Progenitor cell of endocrine pancreas (in vitro differentiated cells): ENCODE data around the gene OR52K2. TPM values are rescaled to one million over a fixed set of nuclear protein-coding genes. Genes with fewer than 3 reads are reported as not detected.
"Not testable (repeated sequence)": the region's sequence is repeated elsewhere in the genome, so short reads cannot be mapped to it uniquely, and the experiment has no call there.

Experiments
- DNase-seq: peaks from one replicate; pipeline ENCODE4 v3.0.0; 2021; ENCODE audit warnings: low spot score; ENCODE audit not compliant: unreplicated experiment
- H3K27ac Mint-ChIP-seq: 2 replicates; pipeline ENCODE4 v1.8.0; 2021; ENCODE audit warnings: mild to moderate bottlenecking, moderate library complexity, mixed read lengths
- H3K27me3 Mint-ChIP-seq: 2 replicates; pipeline ENCODE4 v1.8.0; 2021; ENCODE audit warnings: mixed read lengths
- H3K36me3 Mint-ChIP-seq: 2 replicates; pipeline ENCODE4 v1.8.0; 2022; ENCODE audit warnings: mixed read lengths; ENCODE audit not compliant: insufficient read depth
- H3K4me1 Mint-ChIP-seq: 2 replicates; pipeline ENCODE4 v1.8.0; 2021; ENCODE audit warnings: low read depth, mixed read lengths
- H3K4me3 Mint-ChIP-seq: 2 replicates; pipeline ENCODE4 v1.8.0; 2021; ENCODE audit warnings: low read depth, mild to moderate bottlenecking, moderate library complexity, mixed read lengths
- H3K9me3 Mint-ChIP-seq: 2 replicates; pipeline ENCODE4 v1.8.0; 2021; ENCODE audit warnings: low read depth, mixed read lengths
- CTCF ChIP-seq: fragments of 200-600 bp; sonication (generic); IDR thresholded peaks from one replicate; pipeline ENCODE4 v1.5.0; 2021; ENCODE audit warnings: antibody characterized with exemption, mild to moderate bottlenecking; ENCODE audit not compliant: unreplicated experiment
- long read RNA-seq: library from polyadenylated mRNA; unstranded; transcript quantifications from one replicate; pipeline ENCODE4 v2.0.0, GENCODE V29; 2020
- total RNA-seq: library from RNA; stranded (reverse); gene quantifications from 2 replicates; pipeline ENCODE4 v1.2.1, GENCODE V29; 2021

Gene OR52K2
- not detected in 2 replicates for total RNA-seq
- long read RNA-seq = 0 reads

- Mint-ChIP-seq H3K27me3 (no peaks in the 10 kb centered on the region), H3K9me3 (no peaks in the 10 kb centered on the region), H3K4me3 (no peak within 1 kb of the TSS), H3K4me1 (no peaks in the 10 kb centered on the region), H3K36me3 (no peaks in the 10 kb centered on the region), H3K27ac (no peak within 1 kb of the TSS)
- DNase-seq = no peak
- TF ChIP-seq CTCF = no peak
These were observed at the start of gene OR52K2 for GRCh38 chr11:4448995-4449394. Gene OR52K2 (plus strand): TSS chr11:4449295. CDS start chr11:4449340, 45 bp downstream.

- not testable (repeated sequence) for H3K27me3 Mint-ChIP-seq, H3K27ac Mint-ChIP-seq, H3K4me1 Mint-ChIP-seq, DNase-seq, H3K4me3 Mint-ChIP-seq, H3K36me3 Mint-ChIP-seq
- peaks cover 21% of the 10 kb centered on the region for H3K9me3 Mint-ChIP-seq
These were observed 42.9 kb upstream of the OR52K2 start for GRCh38 chr11:4406206-4406605.

GRCh38 chr11:4416306-4416705, 32.8 kb upstream of the OR52K2 start:
- Mint-ChIP-seq H3K4me3 (no peak overlapping the region), H3K27me3 (no peaks in the 10 kb centered on the region), H3K9me3 (no peaks in the 10 kb centered on the region), H3K27ac (no peak overlapping the region), H3K4me1 (peaks cover 1% of the 10 kb centered on the region), H3K36me3 (no peaks in the 10 kb centered on the region)
- no peak for TF ChIP-seq CTCF
- no peak for DNase-seq

GRCh38 chr11:4416816-4417215, 32.3 kb upstream of the OR52K2 start:
- Mint-ChIP-seq H3K4me1 (peaks cover 1% of the 10 kb centered on the region), H3K27me3 (no peaks in the 10 kb centered on the region), H3K36me3 (no peaks in the 10 kb centered on the region), H3K27ac (no peak overlapping the region), H3K4me3 (no peak overlapping the region), H3K9me3 (no peaks in the 10 kb centered on the region)
- TF ChIP-seq CTCF = no peak
- no peak for DNase-seq

- H3K27me3 Mint-ChIP-seq = no peaks in the 10 kb centered on the region
- no peak for TF ChIP-seq CTCF
- H3K36me3 Mint-ChIP-seq = no peaks in the 10 kb centered on the region
- H3K9me3 Mint-ChIP-seq = no peaks in the 10 kb centered on the region
- no peak overlapping the region for H3K4me3 Mint-ChIP-seq
- H3K27ac Mint-ChIP-seq = no peak overlapping the region
- DNase-seq = no peak
- H3K4me1 Mint-ChIP-seq = peaks cover 1% of the 10 kb centered on the region
These were observed 30.7 kb upstream of the OR52K2 start for GRCh38 chr11:4418403-4418802.

GRCh38 chr11:4430051-4430450, 19.0 kb upstream of the OR52K2 start:
- H3K27me3 Mint-ChIP-seq = peaks cover 9% of the 10 kb centered on the region
- H3K9me3 Mint-ChIP-seq = no peaks in the 10 kb centered on the region
- no peaks in the 10 kb centered on the region for H3K4me1 Mint-ChIP-seq
- no peaks in the 10 kb centered on the region for H3K36me3 Mint-ChIP-seq
- no peak overlapping the region for H3K27ac Mint-ChIP-seq
- TF ChIP-seq CTCF = no peak
- no peak for DNase-seq
- no peak overlapping the region for H3K4me3 Mint-ChIP-seq
